PC-3 (cell line): Measurements from ENCODE around the gene TOP3A. TPM values are rescaled to one million over a fixed set of nuclear protein-coding genes. Genes with fewer than 3 reads are reported as not detected.

Source experiments
- ATAC-seq: fragments of 200-7000 bp; cut with Tn5 transposase; 2 replicates; pipeline ENCODE4 v1.9.1; 2020; ENCODE audit warnings: mild to moderate bottlenecking, moderate library complexity
- BruUV-seq: library from RNA; stranded (reverse); fragments of 400-500 nt; replicated peaks from 2 replicates; lab custom pipeline; 2021; lab: Mats Ljungman, UMichigan
- CTCF ChIA-PET: fragments of 300-600 bp; sonication (Branson Sonifier 250); formaldehyde crosslinking; loops from one replicate; lab custom pipeline; 2022; ENCODE audit warnings: antibody characterized with exemption; lab: Charles Lee
- POLR2A ChIA-PET: fragments of 300-600 bp; sonication (Branson Sonifier 250); formaldehyde crosslinking; loops from one replicate; lab custom pipeline; 2022; ENCODE audit warnings: antibody characterized with exemption; ENCODE audit not compliant: unreplicated experiment; lab: Charles Lee
- DNase-seq: peaks from one replicate; pipeline ENCODE4 v3.0.0-alpha.2; 2015
- H2AFZ ChIP-seq: fragments of 300-600 bp; sonication (generic); 2 replicates; pipeline ENCODE4 v1.6.0; 2016; ENCODE audit warnings: antibody characterized with exemption, low read length
- H3F3A ChIP-seq: fragments of 300-600 bp; sonication (generic); one replicate; pipeline ENCODE4 v1.6.0; 2017; ENCODE audit warnings: antibody characterized with exemption, low read length, control low read depth, mild to moderate bottlenecking; ENCODE audit not compliant: unreplicated experiment
- H3K27ac ChIP-seq: fragments of 300-600 bp; sonication (generic); 2 replicates; pipeline ENCODE4 v1.5.1; 2016; ENCODE audit warnings: mild to moderate bottlenecking, low read length
- H3K27me3 ChIP-seq: fragments of 300-600 bp; sonication (generic); 2 replicates; pipeline ENCODE4 v1.6.1; 2016; ENCODE audit warnings: low read length, mixed read lengths
- H3K36me3 ChIP-seq: fragments of 300-600 bp; sonication (generic); 2 replicates; pipeline ENCODE4 v1.6.1; 2016; ENCODE audit warnings: low read depth, mixed run types, low read length, mixed read lengths
- H3K4me1 ChIP-seq: fragments of 300-600 bp; sonication (generic); 2 replicates; pipeline ENCODE4 v1.5.1; 2016; ENCODE audit warnings: low read length; ENCODE audit not compliant: insufficient read depth
- H3K4me2 ChIP-seq: fragments of 300-600 bp; sonication (generic); 2 replicates; pipeline ENCODE4 v1.6.0; 2016; ENCODE audit warnings: low read length
- H3K4me3 ChIP-seq: fragments of 300-600 bp; sonication (generic); 2 replicates; pipeline ENCODE4 v1.5.1; 2016; ENCODE audit warnings: mild to moderate bottlenecking, low read length, mixed read lengths
- H3K79me2 ChIP-seq: fragments of 300-600 bp; sonication (generic); 2 replicates; pipeline ENCODE4 v1.6.1; 2017; ENCODE audit warnings: low read length, mixed read lengths
- H3K9ac ChIP-seq: fragments of 300-600 bp; sonication (generic); 2 replicates; pipeline ENCODE4 v1.6.0; 2016; ENCODE audit warnings: mild to moderate bottlenecking, low read length
- H3K9me2 ChIP-seq: fragments of 300-600 bp; sonication (generic); replicated peaks from 2 replicates; pipeline ENCODE4 v1.6.1; 2016; ENCODE audit warnings: mixed run types, low read length, mixed read lengths
- H3K9me3 ChIP-seq: fragments of 300-600 bp; sonication (generic); 2 replicates; pipeline ENCODE4 v1.6.1; 2016; ENCODE audit warnings: low read length, mixed read lengths
- H4K20me1 ChIP-seq: fragments of 300-600 bp; sonication (generic); 2 replicates; pipeline ENCODE4 v1.6.1; 2016; ENCODE audit warnings: low read length, mixed read lengths
- EZH2 ChIP-seq: fragments of 300-600 bp; sonication (generic); IDR thresholded peaks from one replicate; pipeline ENCODE4 v1.6.1; 2017; ENCODE audit warnings: antibody characterized with exemption, mild to moderate bottlenecking, low read length; ENCODE audit not compliant: unreplicated experiment
- EZH2phosphoT487 ChIP-seq: fragments of 300-600 bp; sonication (generic); IDR thresholded peaks from 2 replicates; pipeline ENCODE4 v1.6.1; 2018; ENCODE audit warnings: mild to moderate bottlenecking, antibody characterized with exemption, low read length, borderline replicate concordance
- intact Hi-C: fragments of 100-400 bp; cut with micrococcal nuclease; formaldehyde crosslinking; loops from 2 replicates; pipeline ENCODE4 v1.9.0; 2023
- total RNA-seq: library from RNA; depleted of rRNA; stranded (reverse); fragments of >200 nt; gene quantifications from 2 replicates; pipeline ENCODE4 v1.2.3, GENCODE V29; 2014
- TF ChIP-seq, protein P1 (sequence below): fragments of 300-600 bp; sonication (generic); conservative IDR thresholded peaks from 2 replicates; pipeline ENCODE4 v1.5.1; 2017; ENCODE audit warnings: antibody characterized with exemption, low read depth, mild to moderate bottlenecking, low read length

TOP3A gene
- total RNA-seq, 1 experiment from 2014 or later: 46.8 TPM

DNA sequence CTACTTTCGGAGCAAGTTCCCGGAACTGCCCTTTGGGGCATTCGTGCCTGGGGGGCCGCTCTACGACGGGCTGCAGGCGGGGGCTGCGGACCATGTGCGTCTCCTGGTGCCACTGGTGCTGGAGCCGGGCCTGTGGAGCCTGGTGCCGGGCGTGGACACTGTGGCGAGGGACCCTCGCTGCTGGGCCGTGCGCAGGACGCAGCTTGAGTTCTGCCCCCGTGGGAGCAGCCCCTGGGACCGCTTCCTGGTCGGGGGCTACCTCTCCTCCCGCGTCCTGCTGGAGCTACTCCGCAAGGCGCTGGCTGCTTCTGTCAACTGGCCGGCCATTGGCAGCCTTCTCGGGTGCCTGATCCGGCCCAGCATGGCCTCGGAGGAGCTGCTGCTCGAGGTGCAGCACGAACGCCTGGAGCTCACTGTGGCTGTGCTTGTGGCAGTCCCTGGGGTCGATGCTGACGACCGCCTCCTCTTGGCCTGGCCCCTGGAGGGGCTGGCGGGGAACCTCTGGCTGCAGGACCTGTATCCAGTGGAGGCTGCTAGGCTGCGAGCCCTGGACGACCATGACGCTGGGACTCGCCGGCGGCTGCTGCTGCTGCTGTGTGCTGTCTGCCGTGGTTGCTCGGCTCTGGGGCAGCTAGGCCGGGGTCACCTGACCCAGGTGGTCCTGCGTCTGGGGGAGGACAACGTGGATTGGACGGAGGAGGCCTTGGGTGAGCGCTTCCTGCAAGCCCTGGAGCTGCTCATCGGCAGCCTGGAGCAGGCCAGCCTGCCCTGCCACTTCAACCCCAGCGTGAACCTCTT is 50.7 kb downstream of the TOP3A start:
- no peak overlapping the region for H2AFZ ChIP-seq
- H3K79me2 ChIP-seq: peaks cover 19% of the 10 kb centered on the region
- H3K27me3 ChIP-seq: no peaks in the 10 kb centered on the region
- no TSS peak for BruUV-seq
- DNase-seq (no peak), ATAC-seq (no peak)
- no peak overlapping the region for H3K4me2 ChIP-seq
- intact Hi-C loops: no loop called here
- ChIA-PET CTCF (no interaction called here), POLR2A (no interaction called here)
- no peaks in the 10 kb centered on the region for H3K9me2 ChIP-seq
- H3K4me1 ChIP-seq: peaks cover 17% of the 10 kb centered on the region
- no peaks in the 10 kb centered on the region for H3F3A ChIP-seq
- no peak overlapping the region for H3K4me3 ChIP-seq
- no peak overlapping the region for H3K9ac ChIP-seq
- TF ChIP-seq EZH2phosphoT487 (no peak), EZH2 (no peak)
- TF ChIP-seq, protein P1, sequence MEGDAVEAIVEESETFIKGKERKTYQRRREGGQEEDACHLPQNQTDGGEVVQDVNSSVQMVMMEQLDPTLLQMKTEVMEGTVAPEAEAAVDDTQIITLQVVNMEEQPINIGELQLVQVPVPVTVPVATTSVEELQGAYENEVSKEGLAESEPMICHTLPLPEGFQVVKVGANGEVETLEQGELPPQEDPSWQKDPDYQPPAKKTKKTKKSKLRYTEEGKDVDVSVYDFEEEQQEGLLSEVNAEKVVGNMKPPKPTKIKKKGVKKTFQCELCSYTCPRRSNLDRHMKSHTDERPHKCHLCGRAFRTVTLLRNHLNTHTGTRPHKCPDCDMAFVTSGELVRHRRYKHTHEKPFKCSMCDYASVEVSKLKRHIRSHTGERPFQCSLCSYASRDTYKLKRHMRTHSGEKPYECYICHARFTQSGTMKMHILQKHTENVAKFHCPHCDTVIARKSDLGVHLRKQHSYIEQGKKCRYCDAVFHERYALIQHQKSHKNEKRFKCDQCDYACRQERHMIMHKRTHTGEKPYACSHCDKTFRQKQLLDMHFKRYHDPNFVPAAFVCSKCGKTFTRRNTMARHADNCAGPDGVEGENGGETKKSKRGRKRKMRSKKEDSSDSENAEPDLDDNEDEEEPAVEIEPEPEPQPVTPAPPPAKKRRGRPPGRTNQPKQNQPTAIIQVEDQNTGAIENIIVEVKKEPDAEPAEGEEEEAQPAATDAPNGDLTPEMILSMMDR: no peak
- H3K9me3 ChIP-seq: no peaks in the 10 kb centered on the region
- H3K36me3 ChIP-seq: no peaks in the 10 kb centered on the region
- H4K20me1 ChIP-seq: no peaks in the 10 kb centered on the region
- H3K27ac ChIP-seq: no peak overlapping the region

- Histone ChIP-seq H3F3A (no peaks in the 10 kb centered on the region), H3K4me1 (peaks cover 22% of the 10 kb centered on the region), H2AFZ (no peak overlapping the region), H3K9me3 (no peaks in the 10 kb centered on the region), H3K4me3 (no peak overlapping the region), H3K9me2 (no peaks in the 10 kb centered on the region), H3K27ac (no peak overlapping the region), H3K36me3 (no peaks in the 10 kb centered on the region), H3K4me2 (no peak overlapping the region), H3K9ac (no peak overlapping the region), H3K27me3 (no peaks in the 10 kb centered on the region), H4K20me1 (no peaks in the 10 kb centered on the region), H3K79me2 (peaks cover 28% of the 10 kb centered on the region)
- TF ChIP-seq EZH2: no peak
- no peak for TF ChIP-seq EZH2phosphoT487
- TF ChIP-seq, protein P1: no peak
- BruUV-seq: no TSS peak
- POLR2A ChIA-PET: no interaction called here
- ATAC-seq: no peak
- intact Hi-C loops: no loop called here
- CTCF ChIA-PET: no interaction called here
- no peak for DNase-seq
These were observed 52.2 kb downstream of the TOP3A start for GRCh38 chr17:18262641-18263040.

GRCh38 chr17:18262111-18262510 is 52.7 kb downstream of the TOP3A start:
- H3K27ac ChIP-seq: no peak overlapping the region

More at GRCh38 chr17:18262111-18262510, 52.7 kb downstream of the TOP3A start:
- POLR2A ChIA-PET: no interaction called here
- no peak for DNase-seq
- CTCF ChIA-PET: no interaction called here
- peaks cover 27% of the 10 kb centered on the region for H3K4me1 ChIP-seq
- H3K36me3 ChIP-seq: no peaks in the 10 kb centered on the region
- ATAC-seq: no peak
- intact Hi-C loops: no loop called here
- H3K9me3 ChIP-seq: no peaks in the 10 kb centered on the region
- BruUV-seq: no TSS peak
- H4K20me1 ChIP-seq: no peaks in the 10 kb centered on the region
- TF ChIP-seq, protein P1: no peak
- TF ChIP-seq EZH2phosphoT487: no peak
- no peak for TF ChIP-seq EZH2
- H3K9me2 ChIP-seq: no peaks in the 10 kb centered on the region
- H3K4me3 ChIP-seq: peak overlapping the region; percentile 82; the same call in 1 of the 2 replicates
- no peak overlapping the region for H2AFZ ChIP-seq
- H3K4me2 ChIP-seq: peak overlapping the region; percentile 92
- H3K27me3 ChIP-seq: no peaks in the 10 kb centered on the region
- H3K79me2 ChIP-seq: peaks cover 33% of the 10 kb centered on the region
- no peak overlapping the region for H3K9ac ChIP-seq
- no peaks in the 10 kb centered on the region for H3F3A ChIP-seq
